Heart left ventricle (tissue), 13 donors: ENCODE results near the gene SOST.

ENCODE experiments used
- POLR2A ChIP-seq, 2 donors: fragments of 450-650 bp; IDR thresholded peaks; one replicate each; pipeline ENCODE4 v1.6.1; 2017; ENCODE audit warnings: antibody characterized with exemption in 2 of 2, mild to moderate bottlenecking in 2 of 2, moderate library complexity in 2 of 2
- TF ChIP-seq, protein P1 (sequence below), 12 donors: fragments of 200-600 bp; sonication (generic) in 4 of 12; IDR thresholded peaks; one replicate each; pipeline versions ENCODE4 v1.5.0 to v1.8.0; 2018 to 2022; ENCODE audit warnings: antibody characterized with exemption in 12 of 12, mild to moderate bottlenecking in 5 of 12
- donor health status: ischemic (EF 13 %, LVEDD 7.1; RV severe dilation, severe dysfunction).
- donor health status: DM: no; HTN: yes; CAD: no.
- donor health status: DM: no; HTN: no; CAD: no.
- donor health status: ischemic (EF 25% LVEDD 6.9; RV normal size, moderate dysfunction).
- donor health status: ischemic (EF 25% LVEDD 5.7; RV mildly dilated, moderate dysfunction).
- donor health status: ischemic (EF 35%, LVEDD 5.7; RV mildly dilated, moderate dysfunction).
- donor health status: nonischemic (EF 11% LVEDD 7.7; RV severe dilation, severe dysfunction).
- donor health status: DM: yes; HTN: yes; CAD: no.
- donor health status: PGD.
- donor health status: ischemic (EF 29% LVEDD 5.4; RV normal size, mild dysfunction).
- donor health status: nonischemic (EF 23%, LVEDD 6.1; RV moderate dilation, normal function).

DNA sequence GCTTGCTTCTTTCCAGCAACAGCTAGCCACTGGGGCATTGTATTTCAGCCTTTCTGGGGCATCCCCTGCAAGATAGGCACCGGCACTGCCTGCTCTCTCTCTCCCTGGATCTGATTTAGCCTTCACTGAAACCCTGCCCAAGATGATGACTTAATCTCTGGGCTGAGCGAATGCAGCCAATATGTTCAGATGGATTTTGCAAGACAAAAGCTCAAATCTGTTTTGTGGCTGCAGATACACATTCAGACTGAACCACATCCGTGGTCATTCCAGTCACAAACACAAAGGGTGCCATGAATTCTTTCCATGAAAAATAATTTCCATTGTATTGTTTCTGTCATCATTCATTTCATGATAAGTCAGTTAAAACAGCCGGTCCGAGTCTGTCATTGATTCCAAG, 24.2 kb downstream of the SOST start:
- TF ChIP-seq, protein P1, sequence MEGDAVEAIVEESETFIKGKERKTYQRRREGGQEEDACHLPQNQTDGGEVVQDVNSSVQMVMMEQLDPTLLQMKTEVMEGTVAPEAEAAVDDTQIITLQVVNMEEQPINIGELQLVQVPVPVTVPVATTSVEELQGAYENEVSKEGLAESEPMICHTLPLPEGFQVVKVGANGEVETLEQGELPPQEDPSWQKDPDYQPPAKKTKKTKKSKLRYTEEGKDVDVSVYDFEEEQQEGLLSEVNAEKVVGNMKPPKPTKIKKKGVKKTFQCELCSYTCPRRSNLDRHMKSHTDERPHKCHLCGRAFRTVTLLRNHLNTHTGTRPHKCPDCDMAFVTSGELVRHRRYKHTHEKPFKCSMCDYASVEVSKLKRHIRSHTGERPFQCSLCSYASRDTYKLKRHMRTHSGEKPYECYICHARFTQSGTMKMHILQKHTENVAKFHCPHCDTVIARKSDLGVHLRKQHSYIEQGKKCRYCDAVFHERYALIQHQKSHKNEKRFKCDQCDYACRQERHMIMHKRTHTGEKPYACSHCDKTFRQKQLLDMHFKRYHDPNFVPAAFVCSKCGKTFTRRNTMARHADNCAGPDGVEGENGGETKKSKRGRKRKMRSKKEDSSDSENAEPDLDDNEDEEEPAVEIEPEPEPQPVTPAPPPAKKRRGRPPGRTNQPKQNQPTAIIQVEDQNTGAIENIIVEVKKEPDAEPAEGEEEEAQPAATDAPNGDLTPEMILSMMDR (IDR thresholded peaks at IDR 0.05) = no peak
- TF ChIP-seq POLR2A (IDR thresholded peaks at IDR 0.05) = no peak
